HepG2 (cell line): Measurements from ENCODE around the gene UBL5. TPM values are rescaled to one million over a fixed set of nuclear protein-coding genes. Genes with fewer than 3 reads are reported as not detected.
A peak's percentile ranks its signal among the peaks of the same experiment; 100 is the strongest.

Experiments used
- ATF4 ChIP-seq, 2 experiments: fragments of 450-650 bp in 1 of 2; sonication (generic) in 1 of 2; formaldehyde crosslinking; IDR thresholded peaks; 2 replicates each; pipeline versions ENCODE4 v1.5.0 to v1.8.0; 2020 to 2022; ENCODE audit warnings: mild to moderate bottlenecking in 1 of 2, missing genetic modification reagents in 1 of 2
- CCDC6 ChIP-seq: sonication (generic); formaldehyde crosslinking; IDR thresholded peaks from 2 replicates; pipeline ENCODE4 v1.8.1; 2022; ENCODE audit warnings: mild to moderate bottlenecking, missing genetic modification reagents, moderate library complexity
- CREM ChIP-seq, 2 experiments: sonication (generic) in 1 of 2; formaldehyde crosslinking in 1 of 2; IDR thresholded peaks; 2 replicates each; pipeline versions ENCODE4 v1.4.0 to v1.6.1; 2016 to 2020; ENCODE audit warnings: antibody characterized with exemption in 1 of 2, mild to moderate bottlenecking in 1 of 2, missing genetic modification reagents in 1 of 2
- CSRNP1 ChIP-seq: sonication (generic); formaldehyde crosslinking; IDR thresholded peaks from 2 replicates; pipeline ENCODE4 v1.8.1; 2023; ENCODE audit warnings: mild to moderate bottlenecking, missing genetic modification reagents
- DR1 ChIP-seq: sonication (generic); formaldehyde crosslinking; IDR thresholded peaks from 2 replicates; pipeline ENCODE4 v1.8.0; 2021; ENCODE audit warnings: mild to moderate bottlenecking, missing genetic modification reagents, inconsistent platforms
- E2F1 ChIP-seq: sonication (generic); formaldehyde crosslinking; IDR thresholded peaks from 2 replicates; pipeline ENCODE4 v1.5.0; 2020; ENCODE audit warnings: missing genetic modification reagents
- ELF3 ChIP-seq: IDR thresholded peaks from 2 replicates; pipeline ENCODE4 v1.6.1; 2016; ENCODE audit warnings: missing genetic modification reagents, missing compliant biosample characterization
- GMEB1 ChIP-seq: sonication (generic); formaldehyde crosslinking; IDR thresholded peaks from 2 replicates; pipeline ENCODE4 v1.5.1; 2020; ENCODE audit warnings: missing genetic modification reagents, mild to moderate bottlenecking, borderline replicate concordance
- KDM1A ChIP-seq: IDR thresholded peaks from 2 replicates; pipeline ENCODE4 v1.6.1; 2016; ENCODE audit warnings: missing compliant biosample characterization
- KDM5B ChIP-seq: sonication (generic); formaldehyde crosslinking; IDR thresholded peaks from 2 replicates; pipeline ENCODE4 v1.4.0; 2020; ENCODE audit warnings: missing genetic modification reagents, mild to moderate bottlenecking, borderline replicate concordance
- MBD4 ChIP-seq: IDR thresholded peaks from 2 replicates; pipeline ENCODE4 v1.6.1; 2012; ENCODE audit warnings: low read length, inconsistent platforms, borderline replicate concordance
- SIX4 ChIP-seq: sonication (generic); formaldehyde crosslinking; IDR thresholded peaks from 2 replicates; pipeline ENCODE4 v1.4.0; 2020; ENCODE audit warnings: missing genetic modification reagents
- TBX3 ChIP-seq: fragments of 450-650 bp; IDR thresholded peaks from 2 replicates; pipeline ENCODE4 v1.6.1; 2017; ENCODE audit warnings: antibody characterized with exemption, mild to moderate bottlenecking, inconsistent platforms, borderline replicate concordance
- TRIM22 ChIP-seq: fragments of 450-650 bp; IDR thresholded peaks from 2 replicates; pipeline ENCODE4 v1.6.1; 2017
- ZNF335 ChIP-seq: sonication (generic); formaldehyde crosslinking; IDR thresholded peaks from 2 replicates; pipeline ENCODE4 v1.4.0; 2020; ENCODE audit warnings: missing genetic modification reagents
- ZNF33B ChIP-seq: sonication (generic); formaldehyde crosslinking; IDR thresholded peaks from 2 replicates; pipeline ENCODE4 v1.5.1; 2020; ENCODE audit warnings: mild to moderate bottlenecking, missing genetic modification reagents
- ZNF446 ChIP-seq: sonication (generic); formaldehyde crosslinking; IDR thresholded peaks from 2 replicates; pipeline ENCODE4 v1.5.0; 2020; ENCODE audit warnings: mild to moderate bottlenecking, missing genetic modification reagents
- ZNF674 ChIP-seq: sonication (generic); formaldehyde crosslinking; IDR thresholded peaks from 2 replicates; pipeline ENCODE4 v1.5.0; 2020; ENCODE audit warnings: low read depth, mild to moderate bottlenecking, missing genetic modification reagents
- ZNF704 ChIP-seq: sonication (generic); formaldehyde crosslinking; IDR thresholded peaks from 2 replicates; pipeline ENCODE4 v1.8.1; 2023; ENCODE audit warnings: mild to moderate bottlenecking, inconsistent platforms, moderate library complexity, missing genetic modification reagents, borderline replicate concordance
- ZNF816 ChIP-seq: sonication (generic); formaldehyde crosslinking; IDR thresholded peaks from 2 replicates; pipeline ENCODE4 v1.8.0; 2022; ENCODE audit warnings: missing genetic modification reagents, mild to moderate bottlenecking, borderline replicate concordance
- polyA plus RNA-seq, 8 experiments: library from polyadenylated mRNA; depleted of rRNA in 3 of 8; stranded (reverse) in 7 of 8; unstranded in 1 of 8; fragments of >200 nt; fragmentation: Illumina TruSeq in 4 of 8; extraction: Trizol in 4 of 8; gene quantifications; 2 replicates each; pipeline versions ENCODE4 v1.2.1 to v1.2.3, GENCODE V29; 2011 to 2016; ENCODE audit warnings: low read depth in 4 of 8, missing spikeins in 1 of 8, mixed read lengths in 1 of 8; ENCODE audit not compliant: insufficient read depth in 1 of 8
- total RNA-seq, 5 experiments: library from RNA; depleted of rRNA; stranded (reverse); fragments of >200 nt; fragmentation: Illumina TruSeq; extraction: Trizol; gene quantifications; 2 replicates each; pipeline ENCODE4 v1.2.3, GENCODE V29; 2016; ENCODE audit warnings: low read depth in 1 of 5

Gene UBL5
- total and polyA plus RNA-seq, 2 of the 13 experiments (the other 11 are each of a cell fraction or from before 2014, with no cell fraction given): 373 to 487 TPM

GRCh38 chr19:9827289-9828238 is at the start of gene UBL5 (continued):
- peak; percentile 51; the same call in 1 of the 2 replicates for TF ChIP-seq GMEB1 (CRISPR knock-in tag)
- TF ChIP-seq E2F1 (CRISPR knock-in tag): peak; percentile 50; the same call in 1 of the 2 replicates
- TF ChIP-seq MBD4: no peak
- TF ChIP-seq CSRNP1 (CRISPR knock-in tag): no peak
- peak; percentile 87 for TF ChIP-seq ELF3 (CRISPR knock-in tag)
- TF ChIP-seq SIX4: no peak; the same call in 1 of the 2 replicates
- 0 out of 2 replicates have a peak, but pooled peaks have one; percentile 65 for TF ChIP-seq ZNF816 (CRISPR knock-in tag)
- no peak; the same call in 1 of the 2 replicates for TF ChIP-seq KDM5B (CRISPR knock-in tag)
- 0 out of 4 replicates have a peak, but pooled peaks of 1 of the 2 experiments have one; percentile 19 for TF ChIP-seq ATF4 (CRISPR knock-in tag; IDR thresholded peaks at IDR 0.05)
- peak; percentile 76 for TF ChIP-seq DR1
- TF ChIP-seq ZNF674: no peak
- peak; percentile 85 for TF ChIP-seq CREM (IDR thresholded peaks at IDR 0.05)
- TF ChIP-seq CREM (CRISPR knock-in tag; IDR thresholded peaks at IDR 0.05): no peak
- no peak for TF ChIP-seq ZNF33B (CRISPR knock-in tag)
- TF ChIP-seq KDM1A: no peak
- TF ChIP-seq TRIM22: no peak
- no peak; the same call in 1 of the 2 replicates for TF ChIP-seq ZNF704
- 0 out of 2 replicates have a peak, but pooled peaks have one; percentile 72 for TF ChIP-seq ZNF446 (CRISPR knock-in tag)
- TF ChIP-seq TBX3: no peak
- no peak for TF ChIP-seq CCDC6 (CRISPR knock-in tag)
- TF ChIP-seq ZNF335 (CRISPR knock-in tag): peak; percentile 60; the same call in 1 of the 2 replicates
